ENCODE results near the gene DLGAP3.
A peak's percentile ranks its signal among the peaks of the same experiment; 100 is the strongest.

Gene DLGAP3

DNA sequence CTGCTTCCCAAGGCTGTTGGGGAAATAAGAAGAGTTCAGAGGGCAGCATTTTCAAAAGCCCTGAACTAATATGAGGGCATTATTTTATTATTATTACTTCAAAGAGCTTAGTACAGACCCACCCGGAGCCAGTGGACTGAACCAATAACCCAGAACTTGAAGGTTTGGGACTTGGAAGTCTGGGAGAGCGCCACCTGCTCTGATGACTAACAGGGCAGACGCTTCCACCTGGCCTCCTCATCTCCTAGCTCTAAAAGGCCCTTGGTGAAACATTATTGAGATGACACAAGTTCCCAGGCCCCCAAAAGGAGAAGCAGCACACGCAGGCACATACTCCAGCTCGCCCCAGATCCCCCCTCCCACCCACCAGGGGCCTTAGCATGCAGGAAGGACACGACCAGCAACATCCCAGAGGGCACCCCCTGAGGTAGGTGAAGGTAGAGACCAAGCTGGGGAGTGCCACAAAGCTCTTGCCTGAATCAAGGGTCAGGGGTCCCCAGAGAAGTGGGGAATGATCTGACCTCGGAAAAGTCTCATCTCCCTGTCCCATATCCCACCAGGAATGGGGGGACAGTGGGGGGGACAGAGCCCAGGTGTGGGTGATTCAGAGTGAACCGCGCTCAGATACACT is 1.3 kb downstream of the DLGAP3 start:
- no peak for DNase-seq (ENCODE audit: low read depth)

DNA sequence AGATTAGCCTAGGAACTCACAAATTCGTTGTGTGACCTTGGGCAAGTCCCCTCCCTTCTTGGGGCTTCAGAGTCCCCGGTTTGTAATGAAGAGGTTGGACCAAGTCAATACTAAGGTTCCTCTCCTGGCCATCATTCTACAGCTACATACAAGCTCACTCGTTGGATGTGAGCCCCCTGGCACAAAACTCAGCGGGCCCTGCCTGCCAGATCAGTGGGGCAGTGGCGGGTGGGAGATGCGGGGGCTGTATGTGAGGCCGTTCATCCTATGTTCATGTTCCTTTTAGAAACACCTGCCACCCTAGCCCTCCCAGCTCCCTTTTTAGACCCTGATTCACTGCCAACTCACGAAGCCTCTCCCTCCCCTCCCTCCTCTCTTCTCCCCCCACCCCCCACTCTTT is 2.1 kb downstream of the DLGAP3 start:
- no peak for DNase-seq (ENCODE audit: low read depth)

DNA sequence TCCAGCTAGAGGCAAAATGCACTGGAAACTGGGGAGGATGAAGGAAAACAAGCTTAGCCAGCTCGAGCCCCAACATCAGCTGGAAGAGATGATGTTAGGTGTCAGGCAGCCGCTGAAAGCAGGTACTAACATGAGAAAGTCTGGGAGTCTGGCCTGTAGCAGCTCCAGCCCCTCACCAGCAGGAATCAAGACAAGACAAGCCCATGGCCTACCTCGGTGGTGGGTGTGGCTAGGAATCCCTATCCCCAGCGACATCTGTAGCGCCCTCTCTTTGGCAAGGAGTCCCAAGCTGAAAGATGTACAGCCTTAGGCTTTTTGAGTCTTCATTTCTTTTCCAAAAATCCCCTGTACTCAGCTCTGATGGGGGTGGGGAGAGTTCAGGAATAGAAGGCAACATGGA is 2.6 kb downstream of the DLGAP3 start:
- DNase-seq (ENCODE audit: low read depth): no peak

DNA sequence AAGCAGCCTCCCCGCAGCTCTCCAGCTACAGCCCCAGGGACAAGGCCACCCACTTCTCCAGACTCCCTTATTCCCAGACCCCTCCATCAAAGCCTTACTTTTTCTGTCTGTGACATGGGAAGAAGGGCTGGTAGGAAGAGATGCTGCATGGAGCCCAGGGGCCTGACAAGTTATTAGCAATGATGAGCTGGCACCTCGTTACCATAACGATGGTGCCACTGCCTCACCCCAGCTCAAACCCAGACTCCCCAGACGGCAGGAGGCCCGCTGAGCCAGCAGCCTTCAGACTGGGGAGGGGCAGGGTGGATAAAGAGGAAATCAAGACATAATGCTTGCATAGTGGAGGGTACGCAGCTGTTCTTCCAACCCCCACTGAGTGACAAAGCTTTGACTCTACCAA is 3.3 kb downstream of the DLGAP3 start:
- no peak for DNase-seq (ENCODE audit: low read depth)

DNA sequence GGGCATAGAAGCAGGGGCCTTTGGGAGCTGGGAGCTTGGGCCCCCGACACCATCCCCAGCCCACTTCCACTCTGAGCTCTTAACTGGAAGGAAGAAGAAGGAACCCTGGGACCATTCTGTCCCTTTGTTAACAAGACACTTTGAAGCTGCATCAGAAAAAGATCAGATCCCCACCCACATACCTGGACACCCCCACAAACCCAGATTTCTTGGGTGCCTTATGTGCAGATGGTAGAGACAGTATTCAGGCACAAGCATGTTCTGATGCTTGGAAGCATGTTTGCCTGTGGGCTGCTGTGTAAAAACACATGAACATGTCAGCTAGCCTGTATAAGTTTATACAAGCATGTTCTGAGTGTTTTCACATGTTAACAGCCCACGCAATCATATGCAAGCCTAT is 3.7 kb downstream of the DLGAP3 start:
- no peak for DNase-seq (ENCODE audit: low read depth)

DNA sequence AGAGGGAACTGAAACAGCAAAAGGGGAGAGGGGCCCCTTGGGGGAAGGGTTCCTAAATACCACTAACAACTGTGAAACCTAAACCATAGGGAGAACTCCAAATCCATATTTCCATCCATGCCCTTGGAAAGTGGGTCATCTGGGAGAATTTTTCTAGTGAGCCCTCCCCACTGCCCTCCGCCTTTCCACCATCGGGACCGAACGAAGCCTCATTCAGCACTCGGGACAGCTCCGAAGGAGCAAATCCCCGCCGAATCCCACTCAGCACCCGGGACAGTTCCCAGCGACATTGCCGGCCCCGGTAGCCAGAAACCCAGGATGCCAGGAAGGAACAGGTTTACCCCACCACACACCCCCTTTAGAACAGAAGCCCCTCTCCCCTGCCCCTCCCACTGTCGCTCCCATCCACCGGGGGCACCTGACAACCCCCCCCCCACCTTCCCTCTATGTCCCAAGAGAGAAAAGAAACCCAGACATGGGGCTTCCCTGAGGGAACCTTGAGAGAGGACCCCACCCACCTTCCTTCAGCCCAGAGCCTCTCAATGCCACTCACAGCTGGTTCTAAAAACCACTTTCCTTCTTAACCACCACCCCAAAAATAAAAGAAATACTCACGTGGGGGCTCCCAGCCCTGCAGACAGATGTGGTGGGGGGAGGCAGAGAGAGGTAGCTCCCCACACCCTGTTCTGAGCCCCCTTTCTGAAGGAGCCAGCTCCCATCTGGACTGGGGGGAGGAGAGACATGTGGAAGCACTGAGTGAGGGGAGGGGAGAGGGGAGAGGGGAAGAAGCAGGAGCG is 4.5 kb downstream of the DLGAP3 start:
- DNase-seq (ENCODE audit: low read depth): peak; percentile 38

DNA sequence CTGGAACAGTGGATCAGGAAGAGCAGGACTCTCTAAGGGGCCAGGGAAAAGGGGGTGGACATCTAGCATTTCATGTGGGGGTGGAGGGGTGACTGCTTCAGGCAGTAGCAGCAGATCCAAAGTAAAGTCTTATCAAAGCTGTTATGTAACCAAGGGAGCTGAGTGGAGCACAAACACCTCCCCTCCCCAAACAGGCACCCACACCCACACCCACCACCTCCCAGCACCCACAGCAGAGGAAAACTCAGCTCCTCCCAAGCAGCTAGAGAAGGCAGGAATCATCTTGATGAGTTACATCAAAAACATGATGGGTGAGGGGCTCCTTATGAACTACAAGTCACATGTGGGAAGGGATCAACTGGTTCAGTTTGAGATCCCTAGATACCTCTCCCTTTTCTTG is 6.0 kb downstream of the DLGAP3 start:
- DNase-seq (ENCODE audit: low read depth): no peak

DNA sequence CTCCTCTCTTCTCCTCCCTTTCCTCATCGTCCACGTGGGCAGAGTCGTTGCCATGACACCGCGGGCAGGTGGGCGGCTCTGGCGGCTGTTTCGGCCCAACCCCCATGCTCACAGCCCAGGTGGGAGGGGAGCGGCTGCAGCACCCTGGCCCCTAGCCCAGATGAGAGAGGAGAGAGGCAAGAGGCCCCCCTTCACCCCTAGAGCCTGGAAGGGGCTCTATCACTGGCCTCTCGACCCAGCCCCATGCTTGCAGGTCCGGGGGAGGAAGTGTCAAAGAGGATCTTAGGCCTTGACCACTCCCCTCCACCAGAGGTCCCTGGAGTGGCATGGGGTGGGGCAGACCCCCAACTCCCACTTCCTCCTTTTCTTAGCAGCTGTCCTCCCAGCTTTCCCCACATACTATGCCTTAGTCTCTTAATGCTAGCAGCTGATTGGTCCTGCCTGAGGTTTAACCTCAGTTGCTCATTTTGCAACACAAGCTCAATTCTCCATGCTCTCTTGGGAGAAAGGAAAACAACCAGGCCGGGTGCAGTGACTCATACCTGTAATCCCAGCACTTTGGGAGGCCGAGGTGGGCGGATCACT is 10.4 kb downstream of the DLGAP3 start:
- DNase-seq (ENCODE audit: low read depth): no peak

DNA sequence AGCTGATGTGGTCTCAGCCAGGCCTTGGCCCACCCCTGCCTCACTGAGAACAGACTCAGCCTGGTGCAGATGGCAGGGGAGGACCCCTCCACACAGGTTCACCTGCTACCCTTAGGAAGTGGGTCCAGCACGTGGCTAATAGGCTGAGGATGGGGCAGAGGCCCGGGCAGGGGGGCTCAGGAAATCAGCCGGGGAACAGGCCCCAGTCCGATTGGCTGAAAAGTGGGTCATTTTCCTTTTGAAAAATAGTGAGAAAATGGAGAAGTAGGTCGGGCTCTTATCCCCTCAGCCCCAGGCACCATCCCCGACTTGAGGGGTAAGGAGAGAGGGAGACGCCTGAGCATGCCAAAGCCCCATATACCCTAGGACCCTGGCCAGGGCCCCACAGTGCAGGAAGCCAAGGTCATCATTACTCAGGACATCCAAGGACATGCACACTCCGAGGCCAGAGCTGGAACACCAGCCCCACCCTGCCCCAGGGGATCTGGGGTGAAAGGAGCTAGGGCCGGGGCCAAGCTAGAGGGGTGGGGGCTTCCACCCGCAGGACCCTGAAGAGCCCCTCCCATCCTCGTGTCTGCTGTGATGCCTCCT is 11.0 kb downstream of the DLGAP3 start:
- no peak for DNase-seq (ENCODE audit: low read depth)

DNA sequence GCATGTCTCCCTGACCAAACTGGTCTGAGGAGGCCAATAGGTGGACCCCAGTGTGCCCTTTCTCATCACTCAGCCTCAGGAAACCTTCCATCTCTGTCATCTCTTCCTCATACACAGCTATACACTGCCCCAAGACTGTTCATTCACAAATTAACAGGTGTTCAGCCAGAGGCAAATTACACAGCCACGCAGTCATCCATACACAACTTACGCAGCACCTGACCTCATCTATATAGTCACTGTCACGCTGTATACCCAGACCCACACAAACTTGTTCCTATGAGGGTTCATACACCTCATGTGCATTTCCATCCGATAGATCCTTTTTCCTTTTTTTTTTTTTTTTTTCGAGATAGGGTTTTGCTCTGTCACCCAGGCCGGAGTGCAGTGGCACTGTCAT is 12.4 kb downstream of the DLGAP3 start:
- DNase-seq (ENCODE audit: low read depth): no peak

DNA sequence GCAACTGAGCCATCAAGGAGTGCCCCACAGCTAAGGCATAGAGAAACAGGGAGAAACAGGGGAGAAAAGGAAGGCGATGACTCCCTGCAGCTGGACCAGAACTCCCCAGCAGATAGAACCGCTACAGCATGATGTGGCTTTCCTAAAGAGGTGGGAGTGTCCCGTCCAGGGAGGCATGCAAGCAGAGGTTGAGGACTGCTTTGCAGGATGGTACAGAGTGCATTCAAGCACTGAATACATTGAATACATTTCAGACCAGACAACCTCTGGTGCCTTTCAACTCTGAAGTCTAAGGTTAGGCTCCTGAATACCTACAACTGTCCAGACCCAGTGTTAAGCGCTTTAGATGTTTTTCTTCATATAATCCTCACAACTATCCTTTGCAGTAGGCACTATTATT is 13.3 kb downstream of the DLGAP3 start:
- no peak for DNase-seq (ENCODE audit: low read depth)

DNA sequence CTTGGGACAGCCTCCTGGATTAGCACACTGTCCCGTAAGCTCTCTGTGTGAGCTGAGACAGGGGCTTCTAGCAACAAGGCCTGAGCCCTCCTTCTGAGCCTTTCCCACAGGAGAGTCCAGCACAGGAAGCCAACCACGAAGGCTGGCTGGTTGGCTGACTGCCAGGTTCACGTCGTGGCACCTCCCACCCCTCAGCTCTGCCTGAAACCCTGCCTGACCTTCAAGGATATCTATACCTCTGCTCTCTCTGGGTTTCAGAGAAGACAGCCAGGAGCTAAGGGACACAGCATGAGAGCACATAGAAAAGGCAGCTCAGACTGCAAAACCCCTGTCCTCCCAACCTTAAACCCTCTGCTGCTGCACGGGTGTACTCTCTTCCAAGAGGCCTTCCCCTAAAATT is 13.9 kb downstream of the DLGAP3 start:
- DNase-seq (ENCODE audit: low read depth): no peak

DNA sequence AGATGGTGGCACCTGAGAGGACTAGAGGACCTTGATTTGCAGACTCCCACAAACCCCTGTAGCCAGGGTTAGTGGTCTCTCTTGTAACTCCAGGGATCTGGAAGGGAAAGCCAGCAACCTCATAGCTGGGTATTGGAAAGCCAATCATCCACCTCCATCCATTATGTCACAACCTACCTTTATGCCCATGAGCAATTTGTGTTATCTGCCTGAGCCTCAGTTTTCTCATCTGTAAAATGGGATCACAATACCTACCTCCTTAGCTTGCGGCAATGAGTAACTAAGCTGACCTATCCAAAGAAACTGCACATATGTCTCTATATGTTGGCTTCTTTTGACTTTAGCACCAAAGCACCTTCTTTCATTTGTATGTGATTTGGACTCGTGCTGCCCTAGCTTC is 14.5 kb downstream of the DLGAP3 start:
- no peak for DNase-seq (ENCODE audit: low read depth)

DNA sequence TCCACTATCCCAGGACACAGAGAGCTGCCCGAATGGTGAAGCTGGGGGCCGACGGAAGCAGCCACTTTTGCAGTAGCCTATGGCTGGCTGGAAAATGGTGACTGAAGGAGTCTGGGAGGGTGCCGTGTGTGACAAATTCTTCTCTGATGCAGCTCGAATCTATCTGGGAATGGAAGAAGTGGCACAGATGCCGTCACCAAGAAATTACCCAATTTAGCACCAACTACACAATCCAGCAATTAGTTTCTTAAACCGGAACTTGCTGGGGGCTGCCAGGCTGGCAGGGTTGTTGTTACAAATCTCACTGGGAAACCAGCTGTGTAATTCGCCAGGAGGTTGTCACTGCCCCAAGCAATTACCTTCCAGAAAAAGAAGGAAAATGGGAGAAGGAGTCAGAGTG is 18.0 kb downstream of the DLGAP3 start:
- DNase-seq (ENCODE audit: low read depth): no peak

DNA sequence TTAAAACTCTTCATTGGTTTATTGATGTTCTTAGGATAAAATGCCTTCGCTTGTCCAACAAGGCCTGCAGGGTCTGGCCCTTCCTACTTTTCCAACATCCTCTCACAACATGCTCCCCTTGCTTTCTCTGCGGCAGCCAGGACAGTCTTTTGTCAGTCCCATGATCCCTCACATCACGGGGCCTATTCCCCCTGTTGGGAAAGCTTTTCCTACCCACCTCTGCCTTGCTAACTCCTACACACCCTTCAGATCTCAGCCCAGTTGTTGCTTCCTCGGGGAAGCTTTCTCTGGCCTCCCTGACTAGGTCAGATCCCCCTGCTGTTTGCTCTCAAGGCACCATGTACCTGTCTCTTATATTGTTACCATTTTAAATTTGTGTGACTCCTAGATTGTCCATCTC is 19.0 kb downstream of the DLGAP3 start:
- no peak for DNase-seq (ENCODE audit: low read depth)

DNA sequence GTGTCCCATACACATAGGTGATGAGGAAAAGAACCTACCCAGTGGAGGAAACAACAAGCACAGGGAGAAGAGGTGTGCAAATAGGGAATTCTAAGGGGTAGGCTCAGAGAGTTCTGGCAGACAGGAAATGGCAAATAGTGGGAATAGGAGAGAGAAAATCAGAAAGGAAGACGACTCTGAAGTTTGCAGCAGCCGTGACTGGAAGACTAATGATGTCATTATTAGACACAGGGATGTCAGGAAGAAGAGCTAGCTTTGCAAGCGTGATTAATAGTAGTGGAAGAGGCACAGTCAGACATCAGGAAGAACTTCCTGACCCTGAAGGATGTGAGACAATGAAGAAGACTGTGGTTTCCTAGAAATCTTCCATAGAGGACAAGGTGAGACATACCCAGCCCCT is 21.1 kb downstream of the DLGAP3 start:
- DNase-seq (ENCODE audit: low read depth): no peak

DNA sequence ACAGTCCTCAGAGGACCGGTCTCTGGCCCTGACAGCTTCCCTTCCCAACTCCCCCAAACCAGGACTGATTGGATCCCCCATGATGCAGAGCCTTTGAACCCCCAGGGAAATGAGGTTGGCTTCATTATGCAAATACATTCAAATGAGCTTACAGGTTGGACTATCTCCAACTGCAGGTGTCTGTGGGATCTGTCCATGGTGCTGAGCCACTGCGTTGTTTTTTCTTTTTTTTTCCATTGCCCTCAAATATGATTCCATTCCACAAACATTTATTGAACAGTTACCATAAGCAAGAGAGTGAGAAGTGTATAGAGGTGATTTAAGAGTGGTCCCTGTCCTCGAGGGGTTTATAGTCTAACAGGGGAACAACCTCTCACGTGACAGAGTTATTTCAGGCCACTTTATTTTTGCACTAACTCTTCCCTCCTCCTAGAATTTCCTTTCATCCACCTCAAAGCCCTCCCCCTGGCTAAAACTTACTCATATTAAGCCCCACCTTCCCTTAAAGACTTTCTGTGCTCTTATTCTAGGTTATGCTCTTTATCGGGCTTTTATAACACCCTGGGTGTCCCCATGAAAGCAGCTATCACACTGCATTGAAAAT is 21.9 kb downstream of the DLGAP3 start:
- no peak for DNase-seq (ENCODE audit: low read depth)

DNA sequence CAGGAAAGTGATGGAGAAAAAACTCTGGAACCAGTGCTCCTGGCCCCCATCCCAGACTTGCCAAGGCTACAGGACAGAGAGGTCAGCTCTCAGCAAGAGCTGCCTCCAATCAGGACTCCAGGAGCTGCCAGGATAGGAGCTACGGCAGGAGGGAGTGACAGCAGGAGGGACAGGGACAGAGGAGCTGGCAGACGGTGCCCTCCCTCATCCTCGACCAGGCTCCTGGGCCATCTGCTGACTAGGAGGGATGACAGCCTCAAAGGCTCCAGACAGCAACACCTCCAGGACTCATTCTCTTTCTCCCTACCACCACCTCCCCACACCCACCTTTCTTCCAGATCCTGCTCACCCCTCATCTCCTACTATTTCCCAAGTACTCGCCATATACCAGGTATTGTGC is 22.7 kb downstream of the DLGAP3 start:
- no peak for DNase-seq (ENCODE audit: low read depth)

DNA sequence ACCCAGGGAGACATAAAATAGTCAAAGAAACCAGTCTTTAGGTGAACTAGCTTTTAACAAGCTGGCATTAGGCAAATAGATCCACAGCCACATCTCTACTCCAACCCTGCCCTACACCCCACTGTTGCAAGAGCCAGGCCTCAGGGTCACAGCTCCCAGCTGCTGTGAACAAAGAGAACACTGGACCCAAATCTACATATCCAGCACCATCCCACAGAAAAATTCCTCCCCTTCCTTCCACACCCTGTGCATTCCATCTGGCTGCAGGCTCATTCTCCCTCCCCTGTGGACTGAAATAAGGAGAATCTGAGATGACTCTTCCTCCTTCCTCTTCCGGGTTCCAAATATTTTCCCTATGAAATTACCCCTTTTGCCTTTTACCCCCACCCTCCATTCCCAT is 23.2 kb downstream of the DLGAP3 start:
- no peak for DNase-seq (ENCODE audit: low read depth)

DNA sequence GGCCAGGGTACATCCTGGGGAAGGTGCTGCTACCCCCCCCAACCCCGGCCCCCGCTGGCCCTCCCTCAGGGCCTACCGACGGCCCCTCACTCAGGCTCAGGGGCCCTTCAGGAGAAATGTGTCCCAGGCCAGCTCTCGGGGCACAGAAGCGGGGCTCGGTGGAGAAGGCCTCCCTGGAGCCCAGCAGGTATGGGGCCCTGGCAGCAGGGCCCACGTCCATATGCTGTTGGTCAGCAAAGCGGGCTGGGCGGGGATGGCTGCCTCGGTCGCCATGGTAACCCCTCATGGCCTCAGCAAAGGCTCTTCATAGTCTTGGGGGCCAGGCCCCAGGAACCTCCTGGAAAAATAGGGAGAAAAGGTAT is 24.4 kb downstream of the DLGAP3 start:
- no peak for DNase-seq (ENCODE audit: low read depth)

DNA sequence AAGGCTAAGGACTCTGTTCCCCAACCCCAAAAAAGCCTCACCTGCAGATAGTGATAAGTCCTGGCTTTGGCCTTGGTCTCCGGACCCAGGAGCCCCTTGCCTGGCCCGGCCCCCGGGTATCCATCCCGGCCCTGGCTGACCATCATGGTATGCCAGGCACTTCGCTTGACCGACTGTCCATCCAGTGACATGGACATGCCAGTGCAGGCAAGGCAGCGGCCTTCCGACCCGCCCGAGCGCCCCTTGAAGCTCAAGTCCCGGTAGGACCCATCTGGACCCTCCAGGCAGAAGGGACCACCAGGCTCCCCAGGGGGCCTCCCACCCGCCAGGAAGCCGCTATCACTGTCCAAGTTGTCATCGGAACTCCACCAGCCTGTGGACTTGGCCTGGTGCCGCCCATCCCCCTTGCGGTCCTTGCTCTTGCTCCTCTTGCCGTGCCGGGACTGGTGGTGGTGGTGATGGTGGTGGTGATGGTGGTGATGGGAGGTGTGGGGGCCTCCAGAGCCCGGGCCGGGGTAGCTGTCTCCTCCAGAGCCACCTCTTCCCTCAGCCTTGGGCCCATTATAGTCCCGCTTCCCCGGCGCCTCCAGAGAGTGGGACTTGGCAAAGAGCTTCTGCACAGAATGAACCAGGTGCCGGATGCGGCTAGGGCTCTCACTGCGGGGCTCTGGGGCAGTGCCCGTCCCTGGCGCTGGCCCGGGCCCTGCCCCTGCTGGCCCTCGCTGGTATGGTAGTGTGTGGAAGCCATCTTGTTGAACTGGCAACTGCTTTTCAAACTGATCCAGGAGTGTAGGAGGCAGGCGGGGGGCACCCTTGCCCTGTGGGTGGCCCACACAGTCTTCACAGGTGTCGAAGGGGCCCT is 25.0 kb downstream of the DLGAP3 start:
- DNase-seq (ENCODE audit: low read depth): no peak

DNA sequence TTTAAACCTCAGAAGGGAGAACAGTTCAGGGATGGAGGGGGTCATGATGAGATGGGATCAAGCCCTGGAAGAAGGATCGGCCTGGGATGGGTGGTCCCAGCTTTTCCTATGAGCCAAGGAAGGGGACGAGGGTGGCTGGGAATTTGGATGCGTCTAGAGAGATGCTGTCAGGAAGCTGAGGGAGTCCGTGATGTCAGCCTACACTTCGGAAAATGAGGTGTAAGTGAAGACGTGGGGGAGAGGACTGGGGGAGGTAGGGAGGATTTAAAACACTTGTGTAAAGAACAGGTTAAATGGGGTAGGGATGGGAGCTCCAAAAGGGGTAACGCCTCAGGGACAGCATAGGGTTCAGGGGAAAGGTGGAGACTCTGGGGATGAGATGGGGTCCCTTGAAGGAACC is 27.5 kb downstream of the DLGAP3 start:
- no peak for DNase-seq (ENCODE audit: low read depth)
